ENCODE measurements around the gene AGAP3. TPM values are rescaled to one million over a fixed set of nuclear protein-coding genes. Genes with fewer than 3 reads are reported as not detected.
A peak's percentile ranks its signal among the peaks of the same experiment; 100 is the strongest.

AGAP3 gene
- total and polyA plus RNA-seq, 12 donors = 40.2 to 93.4 (median 50.3) TPM

DNA sequence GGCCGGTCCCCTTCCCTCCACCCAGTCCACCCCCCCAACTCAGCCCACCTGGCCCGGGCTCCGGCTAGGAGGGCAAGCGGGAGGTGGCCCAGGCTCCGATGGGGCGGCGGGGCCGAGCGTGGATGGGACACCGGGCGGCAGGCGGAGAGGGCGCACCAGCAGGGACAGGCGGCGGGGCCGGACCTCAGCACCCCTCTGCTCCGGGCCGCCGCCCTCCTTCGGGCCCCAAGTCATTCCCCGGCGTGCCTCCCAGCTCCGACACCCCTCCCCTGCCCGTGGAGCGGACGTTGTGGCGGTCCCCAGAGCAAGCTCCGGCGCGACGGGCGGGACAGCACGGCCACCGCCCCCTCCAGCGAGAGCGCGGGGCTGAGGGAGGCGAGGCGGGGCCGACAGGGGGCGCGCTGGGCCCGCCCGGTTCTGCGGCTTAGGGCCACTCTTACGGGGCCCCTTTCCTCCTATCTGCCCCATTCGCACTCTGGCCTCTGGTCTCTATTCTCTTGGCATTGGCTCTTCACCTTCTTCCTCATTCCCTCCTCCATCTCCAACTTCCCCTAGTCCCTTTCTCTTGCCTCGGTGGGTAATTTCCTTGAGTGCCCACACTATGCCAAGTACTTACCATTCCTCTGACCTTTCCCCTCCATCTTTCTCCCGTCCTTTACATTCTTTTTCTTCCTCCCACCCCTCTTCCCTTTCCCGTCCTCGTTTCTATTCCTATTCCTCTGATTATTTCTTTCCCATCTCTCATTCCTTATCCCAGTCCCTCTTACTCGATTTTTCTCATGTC is 81.9 kb downstream of the AGAP3 start:
- intact Hi-C loops (cut with DNase I) = loop anchor here in 1 of 10 donors (5.0 kb wide), 1 partner anchor 134 kb away; no protein-coding TSS in a partner anchor
- peak overlapping the region; percentile 33 to 59 (median 51) for H3K4me3 ChIP-seq
- no peak overlapping the region for H3K27ac ChIP-seq
- H3K4me1 ChIP-seq = peaks cover 4 to 31% (median 11%) of the 10 kb centered on the region in 9 donors
- H3K36me3 ChIP-seq = no peaks in the 10 kb centered on the region
- peaks cover 4 to 95% (median 51%) of the 10 kb centered on the region in 7 donors for H3K27me3 ChIP-seq
- ATAC-seq (peak; percentile 69 to 76 (median 72)), DNase-seq (peak in 1 of 2 donors; percentile 35)
- no peaks in the 10 kb centered on the region for H3K9me3 ChIP-seq
- 5% methylated on average over 34 to 50 of the region's 52 CpGs for WGBS, 2 donors
- TF ChIP-seq, protein P1, sequence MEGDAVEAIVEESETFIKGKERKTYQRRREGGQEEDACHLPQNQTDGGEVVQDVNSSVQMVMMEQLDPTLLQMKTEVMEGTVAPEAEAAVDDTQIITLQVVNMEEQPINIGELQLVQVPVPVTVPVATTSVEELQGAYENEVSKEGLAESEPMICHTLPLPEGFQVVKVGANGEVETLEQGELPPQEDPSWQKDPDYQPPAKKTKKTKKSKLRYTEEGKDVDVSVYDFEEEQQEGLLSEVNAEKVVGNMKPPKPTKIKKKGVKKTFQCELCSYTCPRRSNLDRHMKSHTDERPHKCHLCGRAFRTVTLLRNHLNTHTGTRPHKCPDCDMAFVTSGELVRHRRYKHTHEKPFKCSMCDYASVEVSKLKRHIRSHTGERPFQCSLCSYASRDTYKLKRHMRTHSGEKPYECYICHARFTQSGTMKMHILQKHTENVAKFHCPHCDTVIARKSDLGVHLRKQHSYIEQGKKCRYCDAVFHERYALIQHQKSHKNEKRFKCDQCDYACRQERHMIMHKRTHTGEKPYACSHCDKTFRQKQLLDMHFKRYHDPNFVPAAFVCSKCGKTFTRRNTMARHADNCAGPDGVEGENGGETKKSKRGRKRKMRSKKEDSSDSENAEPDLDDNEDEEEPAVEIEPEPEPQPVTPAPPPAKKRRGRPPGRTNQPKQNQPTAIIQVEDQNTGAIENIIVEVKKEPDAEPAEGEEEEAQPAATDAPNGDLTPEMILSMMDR (IDR thresholded peaks at IDR 0.05) = peak; percentile 43 to 84 (median 78)

DNA sequence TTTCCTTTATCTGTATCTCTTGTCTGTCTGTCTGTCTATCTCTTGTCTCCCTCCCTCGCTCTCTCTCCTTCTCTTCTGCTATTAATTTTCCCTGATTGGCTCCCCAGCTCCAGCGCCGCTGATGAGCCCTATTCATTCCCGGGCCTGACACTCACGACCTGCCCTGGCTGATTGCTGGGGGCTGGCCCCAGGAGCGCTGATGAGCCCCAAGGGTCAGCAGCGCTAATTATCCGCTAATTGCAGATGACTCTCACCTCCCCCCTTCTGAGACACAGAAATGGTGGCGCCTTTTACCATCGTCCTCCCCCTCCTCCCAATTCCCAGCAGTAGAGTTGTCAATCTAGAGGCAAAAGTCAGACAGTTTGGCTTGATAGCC is 82.5 kb downstream of the AGAP3 start:
- Histone ChIP-seq H3K27me3 (peaks cover 4 to 95% (median 52%) of the 10 kb centered on the region in 7 donors), H3K9me3 (no peaks in the 10 kb centered on the region), H3K4me3 (no peak overlapping the region), H3K27ac (no peak overlapping the region), H3K36me3 (no peaks in the 10 kb centered on the region), H3K4me1 (peaks cover 4 to 31% (median 11%) of the 10 kb centered on the region in 9 donors)
- intact Hi-C loops (cut with DNase I) = loop anchor here in 1 of 10 donors (5.0 kb wide), 1 partner anchor 134 kb away; no protein-coding TSS in a partner anchor
- TF ChIP-seq, protein P1 (IDR thresholded peaks at IDR 0.05) = no peak
- ATAC-seq (no peak), DNase-seq (no peak)
- WGBS, 2 donors = 42 to 61% methylated on average over 10 of the region's 10 CpGs

DNA sequence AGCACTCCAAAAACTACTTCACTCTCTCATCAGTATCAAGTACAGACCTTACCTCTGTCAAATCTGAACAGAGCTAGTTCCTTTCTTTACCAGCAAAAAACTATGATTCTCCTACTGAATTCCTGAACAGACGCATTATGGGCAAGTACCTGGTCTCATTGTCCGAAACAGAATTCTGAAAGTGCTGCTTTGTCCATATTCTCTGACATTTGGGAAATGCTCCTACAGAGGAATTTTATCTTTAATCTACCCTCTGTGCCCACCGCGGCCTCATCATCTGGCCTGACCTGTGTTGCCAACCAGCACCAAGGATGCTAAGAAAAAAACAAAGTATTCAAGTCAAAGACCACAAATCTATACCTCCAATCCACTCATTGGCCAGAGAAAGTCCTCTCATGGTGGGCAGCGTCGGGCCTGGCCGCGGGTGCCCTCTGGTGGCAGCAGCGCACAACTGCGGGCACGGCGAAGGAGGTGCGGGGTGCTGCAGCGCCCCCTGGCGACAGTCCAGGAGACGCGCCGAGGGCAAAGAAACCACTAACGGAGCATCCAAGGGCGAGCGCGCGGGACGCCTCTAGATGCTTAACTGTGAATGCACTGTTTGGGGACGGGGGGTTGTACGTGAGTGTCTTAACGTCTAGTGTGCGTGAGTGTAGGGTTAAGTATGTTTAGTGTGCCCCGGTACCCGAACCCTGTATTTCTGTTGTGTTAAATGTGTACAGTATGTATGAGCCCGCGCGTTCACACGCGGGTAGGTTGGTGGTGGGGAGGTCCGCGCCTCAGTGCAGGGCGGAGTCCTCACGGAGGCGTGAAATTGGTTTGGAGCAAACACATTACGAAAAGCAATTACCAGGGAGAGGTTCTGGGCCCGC is 86.2 kb downstream of the AGAP3 start:
- TF ChIP-seq, protein P1 (IDR thresholded peaks at IDR 0.05) = peak; percentile 100
- Histone ChIP-seq H3K36me3 (no peaks in the 10 kb centered on the region), H3K27ac (no peak overlapping the region), H3K27me3 (peaks cover 4 to 78% (median 47%) of the 10 kb centered on the region in 7 donors), H3K4me3 (no peak overlapping the region), H3K4me1 (peaks cover 0 to 21% (median 4%) of the 10 kb centered on the region in 9 donors), H3K9me3 (no peaks in the 10 kb centered on the region)
- intact Hi-C loops (cut with DNase I) = loop anchor here in 9 of 10 donors (1.0 to 10.0 kb wide), 8 partner anchors 45 to 132 kb away; no protein-coding TSS in a partner anchor
- peak; percentile 59 to 79 (median 71) for ATAC-seq
- peak; percentile 62 to 82 for DNase-seq
- 23% methylated on average over 42 of the region's 42 CpGs for WGBS, 2 donors

Measured in heart right ventricle (tissue), 16 donors.